GM12864 (cell line): ENCODE measurements around the gene HIVEP2.

Experiments used
- DNase-seq: peaks from one replicate; pipeline ENCODE4 v3.0.0-alpha.2; 2011; ENCODE audit warnings: low read depth
- H3K4me3 ChIP-seq: 2 replicates; pipeline ENCODE4 v1.5.1; 2011; ENCODE audit warnings: mild to moderate bottlenecking, low read depth, low read length, control low read depth
- TF ChIP-seq, protein P1 (sequence below): IDR thresholded peaks from 2 replicates; pipeline ENCODE4 v1.5.1; 2011; ENCODE audit warnings: low read depth, mild to moderate bottlenecking, moderate library complexity, low read length, control low read depth, inconsistent platforms; ENCODE audit errors: missing control alignments

Gene HIVEP2

DNA sequence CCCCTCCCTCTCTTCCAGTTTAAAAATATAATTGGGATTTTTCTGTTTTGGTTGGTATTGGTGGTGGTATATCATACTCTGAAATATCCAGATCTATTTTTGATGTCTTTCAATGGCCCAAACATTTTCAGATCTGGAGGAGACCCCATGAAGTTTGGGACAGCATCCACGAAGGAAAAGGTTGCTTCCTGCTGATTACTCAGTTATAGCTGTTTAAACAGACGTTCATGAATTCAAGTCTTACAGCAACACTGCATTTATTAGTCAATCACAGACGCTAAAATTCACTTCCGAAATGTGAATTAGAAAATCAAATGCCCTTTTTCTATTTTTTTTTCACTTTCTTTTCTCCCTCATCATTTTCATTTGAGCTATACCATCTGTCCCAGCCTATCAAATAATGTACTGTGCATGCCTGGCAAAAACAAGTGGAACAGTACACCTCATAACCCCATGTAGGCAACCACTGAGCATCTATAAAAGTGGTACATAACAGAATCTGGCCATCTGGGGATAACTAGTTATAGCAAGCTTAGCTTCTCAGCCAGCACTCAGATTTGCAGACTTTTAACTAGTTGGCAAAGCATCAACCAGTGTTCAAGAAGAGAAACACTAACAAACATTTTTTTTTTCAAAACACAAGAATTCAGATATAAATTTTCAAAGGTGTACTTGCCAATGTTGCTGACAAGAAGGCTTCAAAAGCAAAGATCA is 124.5 kb downstream of the HIVEP2 start:
- H3K4me3 ChIP-seq, result peak overlapping the region; percentile 46; the same call in 1 of the 2 replicates

DNA sequence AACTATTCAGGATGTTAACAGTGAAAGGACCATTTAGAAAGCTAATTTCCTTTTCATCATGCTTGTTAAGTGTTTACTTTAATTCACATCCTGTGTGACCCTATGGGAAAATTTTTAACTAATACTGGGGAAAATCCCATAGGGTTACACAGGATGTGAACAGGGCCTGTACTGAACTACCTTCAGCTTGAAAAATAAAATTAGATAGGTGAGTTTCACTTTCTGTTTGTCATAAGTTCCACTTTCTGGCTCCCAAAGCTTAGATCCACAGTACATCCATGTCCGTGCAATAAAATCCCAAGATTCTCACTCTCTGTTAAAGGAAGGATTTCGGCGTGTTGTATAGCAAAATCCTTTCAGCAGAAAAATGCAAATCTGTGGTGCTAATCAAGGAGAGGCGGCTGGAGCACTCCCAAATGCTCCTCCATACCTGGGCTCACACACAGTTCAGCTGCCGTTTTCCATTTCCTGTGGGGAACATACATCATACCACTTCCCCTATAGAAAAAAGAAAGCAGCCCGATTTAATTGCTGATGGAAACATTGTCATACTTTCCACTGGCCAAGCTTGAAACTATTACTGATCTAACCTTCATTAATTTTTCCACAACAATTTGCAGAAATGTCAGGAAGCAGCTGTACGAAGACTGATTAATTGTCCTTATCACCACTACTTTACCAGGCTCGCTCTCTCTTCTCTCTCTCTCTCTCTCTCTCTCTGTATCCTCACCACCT is 125.2 kb downstream of the HIVEP2 start:
- TF ChIP-seq, protein P1, sequence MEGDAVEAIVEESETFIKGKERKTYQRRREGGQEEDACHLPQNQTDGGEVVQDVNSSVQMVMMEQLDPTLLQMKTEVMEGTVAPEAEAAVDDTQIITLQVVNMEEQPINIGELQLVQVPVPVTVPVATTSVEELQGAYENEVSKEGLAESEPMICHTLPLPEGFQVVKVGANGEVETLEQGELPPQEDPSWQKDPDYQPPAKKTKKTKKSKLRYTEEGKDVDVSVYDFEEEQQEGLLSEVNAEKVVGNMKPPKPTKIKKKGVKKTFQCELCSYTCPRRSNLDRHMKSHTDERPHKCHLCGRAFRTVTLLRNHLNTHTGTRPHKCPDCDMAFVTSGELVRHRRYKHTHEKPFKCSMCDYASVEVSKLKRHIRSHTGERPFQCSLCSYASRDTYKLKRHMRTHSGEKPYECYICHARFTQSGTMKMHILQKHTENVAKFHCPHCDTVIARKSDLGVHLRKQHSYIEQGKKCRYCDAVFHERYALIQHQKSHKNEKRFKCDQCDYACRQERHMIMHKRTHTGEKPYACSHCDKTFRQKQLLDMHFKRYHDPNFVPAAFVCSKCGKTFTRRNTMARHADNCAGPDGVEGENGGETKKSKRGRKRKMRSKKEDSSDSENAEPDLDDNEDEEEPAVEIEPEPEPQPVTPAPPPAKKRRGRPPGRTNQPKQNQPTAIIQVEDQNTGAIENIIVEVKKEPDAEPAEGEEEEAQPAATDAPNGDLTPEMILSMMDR, result no peak
- H3K4me3 ChIP-seq, result peak overlapping the region; percentile 46
- peak; percentile 65 for DNase-seq

More for the DNA sequence above, 124.5 kb downstream of the HIVEP2 start:
- DNase-seq, result no peak
- TF ChIP-seq, protein P1, result no peak

DNA sequence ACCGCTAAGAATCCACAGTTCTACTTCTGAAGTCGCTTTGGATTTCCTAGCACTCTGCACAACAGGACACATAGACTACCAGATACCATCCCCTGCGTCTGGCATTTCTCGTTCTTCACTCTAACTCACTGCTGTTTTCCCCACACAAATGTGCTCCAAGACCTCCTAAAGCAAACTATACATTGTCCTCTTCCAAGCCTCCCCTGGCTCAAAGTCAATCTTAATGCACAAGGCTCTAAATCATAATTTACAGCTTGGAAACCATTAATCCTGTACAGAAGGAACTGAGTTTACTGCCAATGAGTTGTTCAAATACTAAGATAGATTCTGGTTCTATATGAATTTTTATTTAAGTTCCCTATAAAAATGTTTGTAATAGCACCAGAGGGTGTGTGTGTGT is 128.5 kb downstream of the HIVEP2 start:
- H3K4me3 ChIP-seq, result no peak overlapping the region
- no peak for DNase-seq
- TF ChIP-seq, protein P1, result no peak

GRCh38 chr6:142816031-142816430 is 128.9 kb downstream of the HIVEP2 start:
- TF ChIP-seq, protein P1, result no peak
- DNase-seq, result no peak
- no peak overlapping the region for H3K4me3 ChIP-seq

DNA sequence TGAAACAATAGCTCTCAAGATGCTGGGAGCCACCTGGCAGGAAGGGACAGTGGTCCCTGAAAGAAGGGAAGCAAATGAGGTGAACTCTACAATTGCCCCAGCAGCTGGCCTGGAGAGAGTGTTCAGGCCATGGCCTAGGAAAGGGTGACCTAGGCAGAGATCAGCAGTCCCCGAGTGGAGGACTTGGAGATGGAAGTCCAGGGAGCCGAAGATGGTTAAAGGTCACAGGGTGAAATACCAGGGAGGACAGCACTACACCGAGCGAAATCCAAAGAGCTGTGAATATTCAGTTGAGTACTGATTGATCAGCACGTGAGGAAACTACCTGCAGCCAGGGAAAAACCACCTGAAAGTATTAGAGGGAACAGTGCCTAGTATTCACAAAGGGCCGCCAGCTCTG is 133.1 kb downstream of the HIVEP2 start:
- no peak overlapping the region for H3K4me3 ChIP-seq
- DNase-seq, result no peak
- TF ChIP-seq, protein P1, result no peak

DNA sequence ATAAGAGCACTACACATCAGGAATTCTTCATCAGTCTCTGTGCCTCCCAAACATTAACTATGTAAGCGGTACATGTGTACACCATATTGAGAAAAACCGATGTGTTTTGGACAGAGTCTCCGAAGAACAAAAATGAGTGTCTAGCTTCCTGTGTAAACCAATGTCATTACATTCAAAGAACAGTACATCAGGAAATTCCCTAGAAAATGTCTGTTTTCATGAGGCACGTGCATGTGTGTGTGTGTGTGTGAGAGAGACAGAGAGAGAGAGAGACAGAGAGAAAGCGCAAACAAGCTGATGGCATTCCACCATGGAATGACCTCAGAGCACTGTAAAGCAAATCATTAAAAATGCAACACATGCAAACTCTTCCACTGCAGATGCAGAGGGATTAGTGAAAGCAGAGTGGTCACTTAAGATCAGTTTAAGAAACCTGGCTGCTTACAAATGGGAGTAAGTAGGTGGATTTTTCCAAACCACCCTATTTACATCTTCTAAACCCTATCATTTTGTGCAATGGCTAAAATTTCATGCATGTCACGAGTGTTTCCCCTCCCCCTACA is 133.9 kb downstream of the HIVEP2 start:
- TF ChIP-seq, protein P1, result no peak
- DNase-seq, result no peak
- no peak overlapping the region for H3K4me3 ChIP-seq
